NB4 (cell line): ENCODE data around the gene ZNF93.
"Not testable (repeated sequence)": the region's sequence is repeated elsewhere in the genome, so short reads cannot be mapped to it uniquely, and the experiment has no call there.

Experiments used
- DNase-seq: peaks from one replicate; pipeline ENCODE4 v3.0.0; 2010; ENCODE audit warnings: low read depth
- H3K4me3 ChIP-seq: one replicate; pipeline ENCODE4 v1.5.1; 2011; ENCODE audit warnings: mild to moderate bottlenecking, low read depth, low read length, moderate library complexity
- MYC ChIP-seq: IDR thresholded peaks from 2 replicates; pipeline ENCODE4 v1.6.1; 2011; ENCODE audit warnings: low read depth, low read length
- POLR2A ChIP-seq: IDR thresholded peaks from 2 replicates; pipeline ENCODE4 v1.6.1; 2011; ENCODE audit warnings: mild to moderate bottlenecking; ENCODE audit not compliant: insufficient read length; ENCODE audit errors: extremely low read depth
- TF ChIP-seq, protein P1 (sequence below): IDR thresholded peaks from 2 replicates; pipeline ENCODE4 v1.6.1; 2011; ENCODE audit warnings: low read depth, low read length
- TF ChIP-seq, protein P2 (sequence below): IDR thresholded peaks from one replicate; pipeline ENCODE4 v1.5.1; 2012; ENCODE audit warnings: low read depth, low read length

Gene ZNF93

GRCh38 chr19:19943848-19944582, 43.3 kb downstream of the ZNF93 start:
- DNase-seq, result no peak
- TF ChIP-seq, protein P1, sequence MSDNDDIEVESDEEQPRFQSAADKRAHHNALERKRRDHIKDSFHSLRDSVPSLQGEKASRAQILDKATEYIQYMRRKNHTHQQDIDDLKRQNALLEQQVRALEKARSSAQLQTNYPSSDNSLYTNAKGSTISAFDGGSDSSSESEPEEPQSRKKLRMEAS, result no peak
- TF ChIP-seq MYC, result no peak
- TF ChIP-seq, protein P2, sequence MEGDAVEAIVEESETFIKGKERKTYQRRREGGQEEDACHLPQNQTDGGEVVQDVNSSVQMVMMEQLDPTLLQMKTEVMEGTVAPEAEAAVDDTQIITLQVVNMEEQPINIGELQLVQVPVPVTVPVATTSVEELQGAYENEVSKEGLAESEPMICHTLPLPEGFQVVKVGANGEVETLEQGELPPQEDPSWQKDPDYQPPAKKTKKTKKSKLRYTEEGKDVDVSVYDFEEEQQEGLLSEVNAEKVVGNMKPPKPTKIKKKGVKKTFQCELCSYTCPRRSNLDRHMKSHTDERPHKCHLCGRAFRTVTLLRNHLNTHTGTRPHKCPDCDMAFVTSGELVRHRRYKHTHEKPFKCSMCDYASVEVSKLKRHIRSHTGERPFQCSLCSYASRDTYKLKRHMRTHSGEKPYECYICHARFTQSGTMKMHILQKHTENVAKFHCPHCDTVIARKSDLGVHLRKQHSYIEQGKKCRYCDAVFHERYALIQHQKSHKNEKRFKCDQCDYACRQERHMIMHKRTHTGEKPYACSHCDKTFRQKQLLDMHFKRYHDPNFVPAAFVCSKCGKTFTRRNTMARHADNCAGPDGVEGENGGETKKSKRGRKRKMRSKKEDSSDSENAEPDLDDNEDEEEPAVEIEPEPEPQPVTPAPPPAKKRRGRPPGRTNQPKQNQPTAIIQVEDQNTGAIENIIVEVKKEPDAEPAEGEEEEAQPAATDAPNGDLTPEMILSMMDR, result no peak
- no peak for TF ChIP-seq POLR2A
- H3K4me3 ChIP-seq, result no peak overlapping the region

DNA sequence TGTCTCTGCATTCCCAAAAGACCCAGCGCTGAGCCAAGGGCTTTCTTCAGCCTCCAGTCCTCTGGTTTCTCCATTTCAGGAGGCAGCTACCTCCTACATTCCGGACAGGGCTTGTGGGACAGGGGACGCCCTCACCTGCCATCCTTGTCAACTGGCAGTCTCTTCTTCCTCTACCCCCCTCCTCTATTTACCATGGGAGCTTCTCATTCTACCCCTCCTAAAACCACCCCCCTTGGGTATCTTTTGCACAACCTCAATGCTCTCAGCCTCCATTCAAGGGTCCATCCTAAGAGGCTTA, 43.8 kb downstream of the ZNF93 start:
- TF ChIP-seq MYC (no peak), POLR2A (no peak)
- TF ChIP-seq, protein P2, result no peak
- TF ChIP-seq, protein P1, result no peak

DNA sequence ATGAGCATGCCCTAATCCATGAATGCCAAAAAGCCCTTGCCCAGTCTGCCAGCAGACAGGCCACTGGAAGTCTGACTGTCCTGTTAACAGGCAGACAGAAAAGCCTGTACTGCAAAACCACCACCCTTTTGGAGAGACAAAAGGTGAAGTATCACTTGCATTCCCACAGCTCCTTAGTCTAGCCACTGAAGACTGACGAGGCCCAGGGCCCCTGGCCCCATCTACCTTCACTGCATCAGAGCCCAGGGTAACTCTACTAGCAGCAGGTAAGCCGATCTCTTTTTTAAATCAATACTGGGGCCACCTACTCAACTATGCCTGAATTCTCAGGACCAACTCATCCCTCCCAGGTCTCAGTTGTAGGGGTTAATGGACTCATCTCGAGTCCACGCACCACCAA, 45.5 kb downstream of the ZNF93 start:
- no peak overlapping the region for H3K4me3 ChIP-seq
- DNase-seq, result no peak
- TF ChIP-seq POLR2A, result no peak
- TF ChIP-seq, protein P2, result no peak
- no peak for TF ChIP-seq MYC
- TF ChIP-seq, protein P1, result no peak

More for the DNA sequence above, 43.8 kb downstream of the ZNF93 start:
- DNase-seq, result no peak
- no peak overlapping the region for H3K4me3 ChIP-seq

- no peak overlapping the region for H3K4me3 ChIP-seq
- peak; percentile 19 for DNase-seq
- TF ChIP-seq, protein P2, result no peak
- TF ChIP-seq, protein P1, result no peak
- TF ChIP-seq MYC (no peak), POLR2A (no peak)
These were observed 48.1 kb downstream of the ZNF93 start for GRCh38 chr19:19948800-19949199.

DNA sequence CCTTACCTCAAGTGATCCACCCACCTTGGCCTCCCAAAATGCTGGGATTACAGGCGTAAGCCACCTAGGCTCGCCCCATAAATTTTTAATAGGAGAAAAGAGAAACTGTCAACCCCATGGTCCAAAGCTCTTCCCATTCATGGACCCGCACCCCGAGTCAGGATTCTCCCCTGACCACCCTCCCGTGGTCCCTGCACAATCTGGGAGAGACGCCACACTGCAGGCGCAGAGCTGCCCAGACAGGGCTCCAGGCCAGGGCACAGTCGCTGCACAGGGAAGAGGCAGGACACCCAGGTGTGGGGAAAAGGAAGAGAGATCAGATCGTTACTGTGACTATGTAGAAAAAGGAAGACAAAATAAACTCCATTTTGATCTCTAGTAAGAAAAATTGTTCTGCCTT, 54.5 kb downstream of the ZNF93 start:
- no peak overlapping the region for H3K4me3 ChIP-seq
- no peak for TF ChIP-seq MYC

DNA sequence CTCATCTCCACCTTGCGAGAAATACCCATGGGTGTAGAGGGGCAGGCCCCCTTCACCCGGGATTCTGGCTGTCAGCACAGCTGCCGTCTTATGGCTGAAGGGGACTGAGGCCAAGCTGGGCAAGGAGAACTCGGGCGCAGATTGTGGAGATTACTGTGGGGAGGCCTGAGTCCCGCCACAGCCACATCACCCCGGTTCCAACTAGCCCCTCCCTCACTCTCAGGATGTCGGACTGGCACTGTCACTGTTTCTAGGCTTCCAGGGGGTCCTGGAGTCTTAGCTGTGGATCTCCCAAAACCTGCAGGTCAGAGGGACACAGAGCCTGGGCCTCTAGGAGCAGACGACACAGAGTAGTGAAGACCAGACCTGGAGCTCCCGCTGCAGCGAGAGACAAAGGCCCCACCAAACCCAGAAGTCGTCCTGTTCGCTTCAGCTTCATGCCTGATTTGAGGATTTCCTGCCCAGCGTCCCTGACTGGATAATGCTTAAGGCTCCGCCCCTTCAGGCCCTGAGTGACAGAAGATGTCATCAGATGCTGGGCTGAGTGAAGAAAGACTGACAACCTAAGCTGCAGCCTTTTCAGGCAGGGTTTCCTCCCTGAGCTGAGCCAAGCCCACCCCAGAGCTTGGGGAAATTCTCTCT, 55.8 kb downstream of the ZNF93 start:
- no peak for TF ChIP-seq POLR2A
- TF ChIP-seq MYC, result no peak
- TF ChIP-seq, protein P2, result no peak
- TF ChIP-seq, protein P1, result no peak
- DNase-seq, result no peak

More for the DNA sequence above, 54.5 kb downstream of the ZNF93 start:
- DNase-seq, result no peak

GRCh38 chr19:19957766-19958165, 57.0 kb downstream of the ZNF93 start:
- not testable (repeated sequence) for DNase-seq, H3K4me3 ChIP-seq

More for the DNA sequence above, 55.8 kb downstream of the ZNF93 start:
- H3K4me3 ChIP-seq, result no peak overlapping the region
